Breast epithelium (tissue), 3 donors: Measurements from ENCODE around the gene NOVA1.

Experiments used
- CTCF ChIP-seq, 3 donors: fragments of 450-650 bp; IDR thresholded peaks; one replicate each; pipeline ENCODE4 v1.5.1; 2016 to 2017; ENCODE audit warnings: antibody characterized with exemption in 3 of 3, mild to moderate bottlenecking in 3 of 3, moderate library complexity in 3 of 3
- POLR2A ChIP-seq: fragments of 450-650 bp; IDR thresholded peaks from one replicate; pipeline ENCODE4 v1.6.1; 2016; ENCODE audit warnings: antibody characterized with exemption, mild to moderate bottlenecking, moderate library complexity
- POLR2AphosphoS5 ChIP-seq, 3 donors: sonication (generic); formaldehyde crosslinking; IDR thresholded peaks; one replicate each; pipeline ENCODE4 v1.6.1; 2017; ENCODE audit warnings: antibody characterized with exemption in 3 of 3

DNA sequence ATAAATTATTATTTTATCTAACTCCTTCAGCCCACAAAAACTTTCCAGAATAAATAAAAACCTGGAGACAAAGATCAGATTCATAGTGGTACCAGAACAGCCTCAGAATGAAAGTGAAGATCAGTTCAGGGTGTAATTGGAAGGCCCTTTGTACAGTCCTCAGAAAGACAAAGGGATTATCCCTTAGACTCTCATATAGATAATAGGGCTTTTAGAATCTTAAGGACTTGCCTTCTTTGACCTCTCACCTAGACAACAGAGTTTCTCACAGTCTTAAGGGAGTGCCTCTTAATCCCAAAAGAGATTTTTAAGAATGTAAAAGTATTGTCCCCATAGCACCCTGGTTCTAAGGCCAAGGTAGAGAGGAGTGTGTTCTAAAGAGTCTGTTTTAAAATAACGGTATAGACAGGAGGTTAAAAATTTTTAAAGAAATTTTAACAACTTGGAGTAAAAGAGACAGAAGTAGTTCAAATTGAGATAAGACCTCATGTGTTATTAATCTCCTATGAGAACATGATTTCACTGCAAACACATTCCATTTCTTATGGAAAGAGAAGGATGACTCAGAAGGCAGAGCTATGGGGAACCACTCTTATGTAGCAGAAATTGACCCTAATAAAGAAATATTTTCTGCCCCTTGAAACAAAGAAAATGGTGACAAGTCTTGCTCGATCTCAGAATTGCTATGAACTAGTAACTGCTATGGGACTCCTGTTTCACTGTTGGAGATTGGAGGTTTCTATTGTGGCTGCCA, 24.2 kb upstream of the NOVA1 start:
- TF ChIP-seq CTCF (IDR thresholded peaks at IDR 0.05) (no peak), POLR2A (no peak), POLR2AphosphoS5 (IDR thresholded peaks at IDR 0.05) (no peak)
